PC-9 (cell line): ENCODE data around the gene SUSD5. TPM values are rescaled to one million over a fixed set of nuclear protein-coding genes. Genes with fewer than 3 reads are reported as not detected.
A peak's percentile ranks its signal among the peaks of the same experiment; 100 is the strongest.

Experiments used
- BruUV-seq: library from RNA; stranded (reverse); fragments of 400-500 nt; replicated peaks from 2 replicates; lab custom pipeline; 2021; lab: Mats Ljungman, UMichigan
- CTCF ChIA-PET: fragments of 300-600 bp; sonication (Branson Sonifier 250); formaldehyde crosslinking; loops from one replicate; lab custom pipeline; 2022; ENCODE audit warnings: antibody characterized with exemption; lab: Charles Lee
- POLR2A ChIA-PET: fragments of 300-600 bp; sonication (Branson Sonifier 250); formaldehyde crosslinking; loops from one replicate; lab custom pipeline; 2022; ENCODE audit warnings: antibody characterized with exemption; ENCODE audit not compliant: unreplicated experiment; lab: Charles Lee
- DNase-seq, 2 experiments: peaks; one replicate each; pipeline versions ENCODE4 v3.0.0 to v3.0.0-alpha.2; 2015 to 2022; ENCODE audit warnings: mixed read lengths in 1 of 2
- H2AFZ ChIP-seq: fragments of 200-600 bp; sonication (generic); 2 replicates; pipeline ENCODE4 v1.8.1; 2017; ENCODE audit warnings: antibody characterized with exemption
- H3F3A ChIP-seq: fragments of 200-600 bp; sonication (generic); 2 replicates; pipeline ENCODE4 v1.8.1; 2017; ENCODE audit warnings: antibody characterized with exemption, mild to moderate bottlenecking, low read depth; ENCODE audit not compliant: insufficient read depth
- H3K27ac ChIP-seq: fragments of 200-600 bp; sonication (generic); 2 replicates; pipeline ENCODE4 v1.6.1; 2016; ENCODE audit warnings: mixed run types
- H3K27me3 ChIP-seq: fragments of 200-600 bp; sonication (generic); 2 replicates; pipeline ENCODE4 v1.6.1; 2016; ENCODE audit warnings: low read depth, mixed run types; ENCODE audit not compliant: insufficient read depth
- H3K36me3 ChIP-seq: fragments of 200-600 bp; sonication (generic); 2 replicates; pipeline ENCODE4 v1.6.1; 2016; ENCODE audit warnings: low read depth, mixed run types
- H3K4me1 ChIP-seq: fragments of 200-600 bp; sonication (generic); replicated peaks from 2 replicates; pipeline ENCODE4 v1.6.1; 2016; ENCODE audit warnings: mixed run types; ENCODE audit not compliant: insufficient read depth
- H3K4me2 ChIP-seq: fragments of 200-600 bp; sonication (generic); 2 replicates; pipeline ENCODE4 v1.6.1; 2017; ENCODE audit warnings: mixed run types
- H3K4me3 ChIP-seq: fragments of 200-600 bp; sonication (generic); 2 replicates; pipeline ENCODE4 v1.6.1; 2016; ENCODE audit warnings: mixed run types
- H3K79me2 ChIP-seq: fragments of 200-600 bp; sonication (generic); 2 replicates; pipeline ENCODE4 v1.6.1; 2017; ENCODE audit warnings: low read depth, mixed run types
- H3K9me2 ChIP-seq: fragments of 200-600 bp; sonication (generic); 2 replicates; pipeline ENCODE4 v1.8.1; 2017; ENCODE audit warnings: mild to moderate bottlenecking; ENCODE audit not compliant: insufficient read depth
- H3K9me3 ChIP-seq: fragments of 200-600 bp; sonication (generic); 2 replicates; pipeline ENCODE4 v1.8.1; 2016; ENCODE audit warnings: low read depth; ENCODE audit not compliant: insufficient read depth
- H4K20me1 ChIP-seq: fragments of 200-600 bp; sonication (generic); 2 replicates; pipeline ENCODE4 v1.8.1; 2017; ENCODE audit not compliant: insufficient read depth
- CTCF ChIP-seq: fragments of 200-600 bp; sonication (generic); conservative IDR thresholded peaks from 2 replicates; pipeline ENCODE4 v1.6.1; 2017; ENCODE audit warnings: mixed run types, antibody characterized with exemption, mild to moderate bottlenecking, moderate library complexity
- EZH2 ChIP-seq: fragments of 200-600 bp; sonication (generic); IDR thresholded peaks from 2 replicates; pipeline ENCODE4 v1.8.0; 2017; ENCODE audit warnings: antibody characterized with exemption, low read depth
- intact Hi-C: fragments of 100-400 bp; cut with micrococcal nuclease; formaldehyde crosslinking; loops from one replicate; pipeline ENCODE4 v1.10.0; 2022; ENCODE audit not compliant: unreplicated experiment
- total RNA-seq: library from RNA; stranded (reverse); gene quantifications from 2 replicates; pipeline ENCODE4 v1.2.3, GENCODE V29; 2021

The SUSD5 gene
- total RNA-seq, 1 experiment from 2014 or later: 0.35 TPM

DNA sequence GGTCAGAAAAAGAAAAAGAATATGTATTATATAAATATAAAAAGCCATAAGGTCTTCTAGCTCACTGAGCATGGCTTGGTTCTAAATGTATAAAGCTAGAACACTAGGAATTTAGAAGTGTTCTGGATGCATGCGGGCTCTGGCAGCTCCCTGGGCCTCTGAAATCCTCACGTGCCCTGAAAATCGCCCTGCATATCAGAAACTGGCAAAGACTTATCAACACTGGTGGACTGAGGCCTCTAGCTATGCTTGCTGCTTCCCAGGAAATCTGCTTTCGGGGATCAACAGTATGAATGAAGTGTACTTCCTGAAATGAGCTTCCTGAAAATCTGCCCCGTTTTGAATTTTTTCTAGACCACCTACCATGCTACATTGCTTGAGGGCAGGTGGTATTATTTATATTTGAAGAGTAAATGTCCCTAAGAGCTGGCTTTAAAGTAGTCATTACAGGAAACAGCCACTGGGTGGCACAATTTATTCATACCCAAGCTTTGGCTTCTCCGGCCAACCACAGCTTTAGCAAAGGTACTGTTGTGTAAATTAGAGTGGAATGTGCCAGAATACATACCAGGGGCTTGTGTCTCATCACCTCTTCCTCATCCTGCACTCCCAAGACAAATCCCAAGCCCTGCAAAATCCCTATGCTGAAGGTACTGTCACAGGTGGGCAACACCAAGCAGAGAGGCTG lies 87.1 kb downstream of the SUSD5 start:
- ChIA-PET CTCF (interaction anchor here (0.6 to 1.9 kb wide), 7 partner anchors 168 to 656 kb away, joined by 3 to 50 read pairs (median 7); no protein-coding TSS in a partner anchor), POLR2A (interaction anchor here (0.5 to 0.7 kb wide), 2 partner anchors 265 to 561 kb away, joined by 4 to 5 read pairs; partner anchors contain the start of gene DYNC1LI1)
- Histone ChIP-seq H3K9me3 (no peaks in the 10 kb centered on the region), H3K4me1 (no peaks in the 10 kb centered on the region), H3K27ac (no peak overlapping the region), H3F3A (no peaks in the 10 kb centered on the region), H3K79me2 (no peaks in the 10 kb centered on the region), H4K20me1 (no peaks in the 10 kb centered on the region), H3K36me3 (no peaks in the 10 kb centered on the region; the same call in 1 of the 2 replicates), H3K27me3 (no peaks in the 10 kb centered on the region), H3K9me2 (no peaks in the 10 kb centered on the region), H3K4me3 (no peak overlapping the region), H3K4me2 (no peak overlapping the region), H2AFZ (no peak overlapping the region)
- intact Hi-C loops: loop anchor here (1.0 to 5.0 kb wide), 4 partner anchors 187 to 655 kb away; partner anchors contain the start of gene CLASP2
- no TSS peak for BruUV-seq
- DNase-seq: peak; percentile 43 to 48
- TF ChIP-seq EZH2: no peak
- peak; percentile 77 for TF ChIP-seq CTCF

- no TSS peak for BruUV-seq
- no peak for TF ChIP-seq CTCF
- TF ChIP-seq EZH2: no peak
- Histone ChIP-seq H2AFZ (no peak overlapping the region), H3K4me3 (no peak overlapping the region), H3K4me2 (no peak overlapping the region), H3K9me3 (no peaks in the 10 kb centered on the region), H3K79me2 (no peaks in the 10 kb centered on the region), H4K20me1 (no peaks in the 10 kb centered on the region), H3K36me3 (no peaks in the 10 kb centered on the region), H3K9me2 (no peaks in the 10 kb centered on the region), H3F3A (no peaks in the 10 kb centered on the region), H3K27ac (no peak overlapping the region), H3K4me1 (no peaks in the 10 kb centered on the region), H3K27me3 (no peaks in the 10 kb centered on the region)
- no peak for DNase-seq
- CTCF ChIA-PET: interaction anchor here (0.6 kb wide), 1 partner anchor 64 kb away, joined by 4 read pairs; no protein-coding TSS in a partner anchor
- POLR2A ChIA-PET: no interaction called here
- intact Hi-C loops: loop anchor here (2.0 to 5.0 kb wide), 3 partner anchors 189 to 657 kb away; partner anchors contain the start of gene CLASP2
Observed at GRCh38 chr3:33130144-33130543, 88.5 kb downstream of the SUSD5 start.

GRCh38 chr3:33128706-33129105 lies 89.9 kb downstream of the SUSD5 start:
- TF ChIP-seq CTCF (no peak), EZH2 (no peak)
- CTCF ChIA-PET: no interaction called here
- H4K20me1 ChIP-seq: no peaks in the 10 kb centered on the region
- no peaks in the 10 kb centered on the region for H3F3A ChIP-seq
- POLR2A ChIA-PET: interaction anchor here (0.7 kb wide), 1 partner anchor 492 kb away, joined by 3 read pairs; no protein-coding TSS in a partner anchor
- H3K27ac ChIP-seq: no peak overlapping the region
- H3K9me2 ChIP-seq: no peaks in the 10 kb centered on the region
- no peak for DNase-seq
- intact Hi-C loops: loop anchor here (5.0 kb wide), 1 partner anchor 649 kb away; no protein-coding TSS in a partner anchor
- H3K36me3 ChIP-seq: no peaks in the 10 kb centered on the region
- no peak overlapping the region for H3K4me3 ChIP-seq
- no peaks in the 10 kb centered on the region for H3K4me1 ChIP-seq
- H2AFZ ChIP-seq: no peak overlapping the region
- no TSS peak for BruUV-seq
- no peaks in the 10 kb centered on the region for H3K9me3 ChIP-seq
- H3K4me2 ChIP-seq: no peak overlapping the region
- H3K79me2 ChIP-seq: no peaks in the 10 kb centered on the region
- no peaks in the 10 kb centered on the region for H3K27me3 ChIP-seq
